OCI-LY3 (cell line): ENCODE data around the gene RAB27B.

ENCODE experiments used
- H2AFZ ChIP-seq: fragments of 200-600, 300-600 bp; shearing (Covaris generic); 2 replicates; pipeline ENCODE4 v1.6.0; 2014; ENCODE audit warnings: antibody characterized with exemption, low read depth, low read length
- H3K27ac ChIP-seq: fragments of 200-600, 300-600 bp; sonication (generic); 2 replicates; pipeline ENCODE4 v1.5.1; 2014; ENCODE audit warnings: mild to moderate bottlenecking, low read length, moderate library complexity, mixed read lengths
- H3K27me3 ChIP-seq: fragments of 200-600, 300-600 bp; sonication (generic); 2 replicates; pipeline ENCODE4 v1.6.1; 2014; ENCODE audit warnings: low read depth, low read length, mixed read lengths
- H3K36me3 ChIP-seq: fragments of 200-600, 300-600 bp; sonication (generic); replicated peaks from 2 replicates; pipeline ENCODE3; 2014; ENCODE audit warnings: low read depth, low read length, mixed read lengths
- H3K4me1 ChIP-seq: fragments of 300-600, 200-600 bp; sonication (generic); 2 replicates; pipeline ENCODE4 v1.6.1; 2014; ENCODE audit warnings: low read length, mixed read lengths
- H3K4me2 ChIP-seq: fragments of 200-600, 300-600 bp; sonication (generic); 2 replicates; pipeline ENCODE4 v1.6.1; 2014; ENCODE audit warnings: low read length, mixed read lengths
- H3K4me3 ChIP-seq: fragments of 300-600, 200-600 bp; sonication (generic); 2 replicates; pipeline ENCODE4 v1.5.1; 2014; ENCODE audit warnings: antibody characterized with exemption, mild to moderate bottlenecking, low read length, moderate library complexity
- H3K79me2 ChIP-seq: fragments of 300-600, 200-600 bp; shearing (Covaris generic); 2 replicates; pipeline ENCODE4 v1.6.1; 2014; ENCODE audit warnings: mild to moderate bottlenecking, low read length, mixed read lengths
- H3K9ac ChIP-seq: fragments of 300-600, 200-600 bp; shearing (Covaris generic); 2 replicates; pipeline ENCODE4 v1.6.0; 2014; ENCODE audit warnings: mild to moderate bottlenecking, low read length, moderate library complexity
- H3K9me3 ChIP-seq: fragments of 200-600, 300-600 bp; shearing (Covaris generic); 2 replicates; pipeline ENCODE4 v1.6.1; 2014; ENCODE audit warnings: low read length, mixed read lengths; ENCODE audit not compliant: insufficient read depth
- H4K20me1 ChIP-seq: fragments of 200-600, 300-600 bp; sonication (generic); 2 replicates; pipeline ENCODE4 v1.6.1; 2016; ENCODE audit warnings: low read length, mixed read lengths; ENCODE audit not compliant: insufficient read depth
- EZH2phosphoT487 ChIP-seq: fragments of 200-600 bp; shearing (Covaris generic); IDR thresholded peaks from 2 replicates; pipeline ENCODE4 v1.6.1; 2018; ENCODE audit warnings: antibody characterized with exemption, mixed run types, low read depth
- TF ChIP-seq, protein P1 (sequence below): fragments of 200-600, 300-600 bp; sonication (generic); IDR thresholded peaks from 2 replicates; pipeline ENCODE4 v1.5.1; 2014; ENCODE audit warnings: antibody characterized with exemption, low read length, low read depth

The RAB27B gene

DNA sequence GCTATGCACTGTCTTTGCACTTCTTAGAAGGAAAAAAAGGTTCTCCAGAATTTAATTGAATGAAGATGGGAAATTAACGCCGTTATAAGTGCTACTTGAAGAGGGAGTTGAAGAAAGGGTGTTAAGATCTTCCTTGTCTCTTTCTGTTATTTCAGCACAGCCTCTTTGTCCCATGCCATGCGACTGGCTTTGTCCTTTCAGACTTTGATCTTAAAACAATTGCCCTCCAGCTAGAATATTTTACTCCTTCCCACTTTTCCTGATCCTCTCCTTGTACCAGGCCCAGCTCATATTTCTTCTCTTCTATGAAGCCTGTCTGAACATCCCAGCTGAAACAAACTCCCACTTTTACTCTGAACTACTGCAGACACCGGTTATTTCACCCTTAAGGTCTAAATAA, 51.4 kb downstream of the RAB27B start:
- TF ChIP-seq, protein P1, sequence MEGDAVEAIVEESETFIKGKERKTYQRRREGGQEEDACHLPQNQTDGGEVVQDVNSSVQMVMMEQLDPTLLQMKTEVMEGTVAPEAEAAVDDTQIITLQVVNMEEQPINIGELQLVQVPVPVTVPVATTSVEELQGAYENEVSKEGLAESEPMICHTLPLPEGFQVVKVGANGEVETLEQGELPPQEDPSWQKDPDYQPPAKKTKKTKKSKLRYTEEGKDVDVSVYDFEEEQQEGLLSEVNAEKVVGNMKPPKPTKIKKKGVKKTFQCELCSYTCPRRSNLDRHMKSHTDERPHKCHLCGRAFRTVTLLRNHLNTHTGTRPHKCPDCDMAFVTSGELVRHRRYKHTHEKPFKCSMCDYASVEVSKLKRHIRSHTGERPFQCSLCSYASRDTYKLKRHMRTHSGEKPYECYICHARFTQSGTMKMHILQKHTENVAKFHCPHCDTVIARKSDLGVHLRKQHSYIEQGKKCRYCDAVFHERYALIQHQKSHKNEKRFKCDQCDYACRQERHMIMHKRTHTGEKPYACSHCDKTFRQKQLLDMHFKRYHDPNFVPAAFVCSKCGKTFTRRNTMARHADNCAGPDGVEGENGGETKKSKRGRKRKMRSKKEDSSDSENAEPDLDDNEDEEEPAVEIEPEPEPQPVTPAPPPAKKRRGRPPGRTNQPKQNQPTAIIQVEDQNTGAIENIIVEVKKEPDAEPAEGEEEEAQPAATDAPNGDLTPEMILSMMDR, result no peak
- no peak for TF ChIP-seq EZH2phosphoT487
- H3K27ac ChIP-seq, result no peak overlapping the region
- peaks cover 14% of the 10 kb centered on the region for H3K4me1 ChIP-seq
- H3K4me2 ChIP-seq, result no peak overlapping the region
- H4K20me1 ChIP-seq, result no peaks in the 10 kb centered on the region
- H3K4me3 ChIP-seq, result no peak overlapping the region
- no peaks in the 10 kb centered on the region for H3K36me3 ChIP-seq
- no peaks in the 10 kb centered on the region for H3K9me3 ChIP-seq
- peaks cover 33% of the 10 kb centered on the region for H3K27me3 ChIP-seq
- no peak overlapping the region for H3K9ac ChIP-seq
- H2AFZ ChIP-seq, result no peak overlapping the region
- H3K79me2 ChIP-seq, result no peaks in the 10 kb centered on the region

DNA sequence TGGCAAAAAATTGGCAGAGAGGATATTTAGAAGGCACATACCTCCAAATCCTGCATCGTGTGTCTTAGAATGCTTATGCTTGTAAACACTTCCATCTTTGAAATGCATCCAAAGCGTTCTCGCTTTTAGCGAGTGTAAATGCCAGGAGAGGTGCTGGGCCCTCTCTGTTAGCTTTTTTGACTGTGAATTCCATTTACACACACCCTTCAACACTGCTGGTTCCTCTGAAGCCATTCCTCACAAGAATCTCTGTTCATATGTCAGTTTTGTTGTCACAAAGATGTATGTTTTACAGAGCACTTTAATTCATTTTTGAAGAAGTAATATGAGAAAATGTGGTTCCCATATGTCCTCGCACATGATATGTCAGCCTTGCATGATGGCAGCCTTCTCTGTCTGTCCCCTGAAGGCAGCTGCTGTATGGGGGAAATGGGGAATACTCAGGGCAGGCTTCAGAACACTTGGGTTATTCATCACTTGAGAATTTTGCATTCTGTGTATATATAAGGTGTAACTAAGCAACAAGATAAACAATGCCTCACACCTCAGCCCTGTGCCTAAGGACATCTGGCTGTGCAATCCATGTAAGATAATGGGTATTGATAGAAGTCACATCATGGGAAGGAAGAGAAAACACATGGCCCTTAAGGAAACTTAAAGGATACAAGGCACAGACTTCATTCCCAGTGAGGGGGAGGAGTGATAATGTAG, 52.3 kb downstream of the RAB27B start:
- peaks cover 33% of the 10 kb centered on the region for H3K27me3 ChIP-seq
- H3K9me3 ChIP-seq, result no peaks in the 10 kb centered on the region
- H3K4me2 ChIP-seq, result no peak overlapping the region
- H3K4me3 ChIP-seq, result no peak overlapping the region
- no peaks in the 10 kb centered on the region for H3K79me2 ChIP-seq
- H3K9ac ChIP-seq, result no peak overlapping the region
- no peak overlapping the region for H2AFZ ChIP-seq
- no peaks in the 10 kb centered on the region for H3K36me3 ChIP-seq
- H3K27ac ChIP-seq, result no peak overlapping the region
- TF ChIP-seq EZH2phosphoT487, result no peak
- TF ChIP-seq, protein P1, result no peak
- H4K20me1 ChIP-seq, result no peaks in the 10 kb centered on the region
- H3K4me1 ChIP-seq, result peaks cover 9% of the 10 kb centered on the region

DNA sequence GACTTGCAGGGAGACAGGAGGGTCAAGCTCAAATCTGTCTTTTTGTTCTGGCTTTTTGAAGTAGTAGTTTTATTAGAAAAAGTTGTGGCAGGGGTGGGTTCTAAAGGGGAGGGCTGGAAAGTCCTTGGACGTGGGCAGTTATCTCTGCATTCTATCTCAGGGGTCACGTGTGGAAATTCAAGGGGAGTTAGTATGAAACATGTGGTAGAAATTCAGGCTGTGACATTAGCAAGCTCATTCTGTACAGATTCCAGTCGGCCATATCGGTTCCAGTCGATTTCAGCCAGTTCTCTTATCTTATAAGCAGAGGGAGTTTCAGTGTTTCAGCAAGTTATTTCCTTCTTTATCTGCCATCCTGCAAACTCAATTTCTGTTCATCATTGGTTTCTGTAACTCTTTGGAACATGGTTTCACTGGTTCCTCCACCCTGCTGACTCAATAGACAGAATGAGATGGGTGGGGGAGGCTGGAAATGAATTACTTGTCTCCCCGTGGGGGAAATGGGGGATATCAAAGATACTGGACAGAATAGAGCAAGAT, 53.0 kb downstream of the RAB27B start:
- H3K27me3 ChIP-seq, result peaks cover 33% of the 10 kb centered on the region
- H3K9ac ChIP-seq, result no peak overlapping the region
- TF ChIP-seq, protein P1, result no peak
- no peak for TF ChIP-seq EZH2phosphoT487
- no peak overlapping the region for H3K4me2 ChIP-seq
- no peaks in the 10 kb centered on the region for H4K20me1 ChIP-seq
- H3K79me2 ChIP-seq, result no peaks in the 10 kb centered on the region
- no peak overlapping the region for H3K4me3 ChIP-seq
- H3K36me3 ChIP-seq, result no peaks in the 10 kb centered on the region
- no peaks in the 10 kb centered on the region for H3K9me3 ChIP-seq
- no peak overlapping the region for H2AFZ ChIP-seq
- H3K27ac ChIP-seq, result no peak overlapping the region
- H3K4me1 ChIP-seq, result peaks cover 9% of the 10 kb centered on the region

DNA sequence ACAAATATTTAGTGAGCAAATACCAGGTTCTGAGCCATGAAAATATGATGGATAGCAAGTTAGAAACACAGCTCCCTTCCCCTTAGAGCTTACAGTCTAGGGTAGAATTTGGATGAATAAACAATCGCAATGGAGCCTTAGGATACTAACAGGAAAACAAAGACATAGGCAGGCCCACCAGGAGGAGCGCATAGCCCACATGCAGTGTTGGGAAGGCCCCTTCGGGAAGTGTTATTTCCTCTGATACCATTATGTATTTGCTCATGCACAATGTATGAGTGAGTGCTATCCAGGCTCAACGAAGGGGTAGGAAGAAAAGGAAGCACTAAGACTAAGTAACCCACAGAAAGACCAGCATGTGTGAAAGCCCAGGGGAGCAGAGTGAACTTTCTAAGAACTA, 54.0 kb downstream of the RAB27B start:
- Histone ChIP-seq H3K4me3 (no peak overlapping the region), H3K4me1 (peaks cover 9% of the 10 kb centered on the region), H3K9ac (no peak overlapping the region), H3K36me3 (no peaks in the 10 kb centered on the region), H3K27ac (no peak overlapping the region), H3K4me2 (no peak overlapping the region), H4K20me1 (no peaks in the 10 kb centered on the region), H3K79me2 (no peaks in the 10 kb centered on the region), H3K9me3 (no peaks in the 10 kb centered on the region), H2AFZ (no peak overlapping the region), H3K27me3 (peaks cover 33% of the 10 kb centered on the region)
- TF ChIP-seq EZH2phosphoT487, result no peak
- TF ChIP-seq, protein P1, result no peak
